HG02588 (cell line): ENCODE results near the gene ZNF490.
A peak's percentile ranks its signal among the peaks of the same experiment; 100 is the strongest.
"Not testable (repeated sequence)": the region's sequence is repeated elsewhere in the genome, so short reads cannot be mapped to it uniquely, and the experiment has no call there.

Experiments
- ATAC-seq: cut with Tn5 transposase; IDR thresholded peaks from one replicate; pipeline ENCODE4 v1.9.1; 2021; ENCODE audit warnings: mild to moderate bottlenecking, moderate library complexity; ENCODE audit not compliant: unreplicated experiment

The ZNF490 gene

DNA sequence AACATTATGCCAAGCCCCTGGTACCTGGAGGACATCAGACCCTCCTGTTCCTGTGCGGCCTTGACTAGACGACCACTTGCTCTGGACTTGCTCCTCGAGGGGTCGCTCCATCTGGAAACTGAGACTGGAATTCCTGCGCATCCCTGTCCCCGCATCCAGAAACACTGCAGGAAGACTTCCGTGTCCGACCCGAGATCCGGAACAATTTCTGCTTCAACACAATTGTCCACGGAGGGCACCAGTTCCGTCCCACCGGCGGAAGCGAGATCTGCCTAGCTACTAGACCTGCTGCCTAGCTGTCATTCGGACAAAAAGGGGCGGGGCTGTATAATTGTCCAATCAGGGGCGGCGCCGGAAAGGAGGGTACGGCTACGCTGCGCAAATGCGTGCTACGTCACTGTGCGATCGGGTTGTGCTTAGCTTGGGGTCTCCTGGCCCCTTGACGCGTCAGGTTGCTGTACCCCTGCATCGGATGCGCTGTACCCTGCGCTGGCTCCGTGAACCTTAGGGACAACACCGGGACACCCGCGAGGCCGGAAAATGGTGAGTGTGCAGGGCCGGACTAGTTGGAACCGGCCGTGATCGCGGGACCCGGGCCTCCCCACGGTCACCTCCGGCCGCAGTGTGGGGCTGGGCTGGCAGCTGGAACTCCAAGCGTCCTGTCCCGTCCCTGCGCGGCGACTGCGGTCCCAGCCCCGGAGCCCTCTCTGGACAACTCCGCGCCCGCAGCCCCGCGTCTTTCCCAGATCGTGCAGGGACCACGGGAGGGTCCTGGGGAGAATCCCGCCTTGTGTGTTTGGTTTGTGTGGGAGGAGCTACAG lies at the start of gene ZNF490, which contains the start of gene ZNF791:
Gene ZNF490, minus strand, starts transcription at position 274 of the 821 bp plus-strand sequence. Its CDS starts 133 bp downstream, at position 141.
Gene ZNF791, plus strand, starts transcription at position 381 of the 821 bp plus-strand sequence. Its CDS starts 160 bp downstream, at position 541.
- peak; percentile 80 for ATAC-seq

DNA sequence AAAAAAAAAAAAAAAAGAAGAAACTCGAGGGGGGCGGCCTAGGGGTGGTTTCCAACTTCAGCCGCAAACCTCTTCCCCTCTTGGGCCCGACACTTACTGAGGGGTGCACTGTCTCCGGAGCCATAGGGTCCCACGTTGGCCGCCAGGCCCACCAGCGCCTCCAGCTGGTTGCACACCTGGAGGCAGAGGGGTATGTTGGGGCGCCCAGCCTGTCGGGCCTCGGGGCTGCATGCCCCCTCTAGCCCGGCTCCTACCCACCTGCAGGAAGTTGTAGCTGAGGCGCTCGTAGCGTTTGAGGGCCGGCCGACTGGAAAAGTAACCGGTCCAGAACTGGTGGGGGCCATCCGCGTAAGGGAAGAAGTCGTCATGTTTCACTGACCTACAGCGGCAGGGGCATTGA lies 47.4 kb upstream of the ZNF490 start:
- no peak for ATAC-seq

DNA sequence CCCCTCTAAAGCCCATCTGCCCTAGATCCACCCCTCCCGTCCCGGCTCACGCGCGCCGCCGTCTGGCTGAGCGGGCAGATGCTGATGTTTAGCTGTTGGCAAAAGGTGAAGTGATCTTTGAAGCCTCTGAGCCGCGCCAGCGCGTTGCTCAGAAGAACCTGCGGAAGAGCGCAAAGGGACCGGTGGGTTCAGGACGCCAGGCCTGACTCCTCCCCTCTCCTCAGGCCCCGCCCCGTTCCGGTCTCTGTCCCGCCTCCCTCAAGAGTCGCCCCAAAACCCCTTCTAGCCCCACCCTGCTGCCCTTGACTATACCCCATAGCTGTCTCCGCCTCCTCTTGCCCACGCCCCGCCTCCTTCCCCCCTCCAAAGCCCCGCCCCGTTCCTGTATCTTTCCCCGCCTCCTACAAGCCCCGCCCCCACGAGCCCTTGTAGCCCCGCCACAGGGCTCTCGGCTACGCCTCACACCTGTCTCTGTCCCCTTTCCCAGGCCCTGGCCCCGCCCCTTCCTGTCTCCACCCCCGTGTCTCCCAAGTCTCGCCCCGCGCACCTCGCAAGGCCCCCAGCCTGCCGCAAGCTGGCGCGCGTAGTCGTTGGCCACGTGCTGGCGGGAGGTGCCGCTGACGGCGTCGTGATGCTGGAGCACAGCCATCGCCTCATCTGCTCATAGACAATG lies 46.4 kb upstream of the ZNF490 start:
- no peak for ATAC-seq

DNA sequence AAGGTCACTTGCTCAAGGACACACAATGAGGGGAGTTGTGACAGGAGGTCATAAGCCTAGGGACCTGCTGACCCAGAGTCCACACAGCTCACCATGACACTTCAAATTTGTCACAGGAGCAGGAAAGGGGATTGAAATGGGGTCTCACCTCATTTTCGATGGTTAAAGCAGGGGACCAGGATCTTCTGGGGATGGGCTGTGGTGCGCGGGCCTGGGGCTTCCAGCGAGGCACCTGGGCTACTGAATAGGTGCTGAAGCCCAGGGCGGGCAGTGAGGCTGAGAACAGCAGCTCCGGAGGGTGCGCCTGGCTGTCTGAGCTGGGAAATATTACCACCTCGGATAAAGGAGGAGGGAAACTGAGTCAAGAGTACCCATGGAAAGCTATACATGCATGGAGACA lies 44.9 kb upstream of the ZNF490 start:
- no peak for ATAC-seq

DNA sequence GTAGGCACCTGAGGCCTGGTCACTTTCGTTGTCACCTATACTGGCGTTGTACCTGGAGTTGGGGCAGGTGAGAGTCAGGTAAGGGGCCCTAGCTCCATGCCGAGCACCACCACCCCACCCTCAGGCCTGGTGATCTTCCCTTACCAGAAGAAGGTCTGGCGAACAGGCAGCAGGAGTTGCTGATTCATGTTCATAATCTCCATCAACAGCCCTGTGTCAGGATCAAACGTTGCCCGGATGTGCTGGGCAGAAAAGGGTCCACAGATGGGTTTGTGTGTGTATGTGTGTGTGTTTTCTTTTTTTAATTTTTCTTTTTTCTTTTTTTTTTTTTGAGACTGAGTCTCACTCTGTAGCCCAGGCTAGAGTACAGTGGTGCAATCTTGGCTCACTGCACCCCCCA lies 41.6 kb upstream of the ZNF490 start:
- ATAC-seq, result no peak

DNA sequence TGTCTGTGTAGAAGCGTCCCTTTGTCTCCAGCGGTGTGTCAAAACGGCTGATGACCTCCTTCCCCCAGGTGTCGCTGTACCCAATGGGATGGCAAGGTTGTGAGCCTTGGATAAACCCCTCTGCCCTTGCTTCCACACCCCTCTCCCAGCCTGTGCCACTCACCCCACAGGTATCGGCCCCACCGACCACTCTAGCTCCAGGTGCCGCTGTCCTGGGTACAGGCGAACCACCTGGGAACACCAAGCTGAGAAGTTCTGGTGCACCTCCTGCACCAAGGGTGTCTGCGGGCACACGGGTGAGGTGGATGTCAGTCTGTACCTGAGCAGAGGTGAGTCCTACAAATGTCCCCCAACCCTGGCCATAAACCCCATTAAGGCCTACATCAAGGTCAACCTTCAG lies 39.3 kb upstream of the ZNF490 start:
- ATAC-seq, result no peak

DNA sequence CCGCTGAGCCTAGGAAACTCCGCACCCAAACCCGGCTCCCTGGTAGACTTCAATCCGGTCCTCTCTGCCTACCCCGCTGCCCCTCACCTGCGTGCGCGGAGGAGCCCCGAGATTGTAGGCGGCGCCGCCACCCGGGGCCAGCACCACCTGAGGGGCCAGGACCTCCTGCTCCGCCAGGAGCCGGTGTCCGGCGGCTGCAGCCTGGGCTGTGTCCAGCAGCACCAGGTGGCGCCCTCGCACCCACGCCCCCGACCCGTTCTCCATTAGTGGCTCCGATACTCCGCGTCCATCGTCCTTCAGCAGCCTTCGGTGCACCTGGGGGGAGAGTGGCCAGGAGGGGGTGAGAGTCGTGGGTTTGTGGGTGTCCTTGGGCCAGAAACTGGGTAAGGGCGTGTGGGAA lies 37.5 kb upstream of the ZNF490 start:
- ATAC-seq, result no peak

DNA sequence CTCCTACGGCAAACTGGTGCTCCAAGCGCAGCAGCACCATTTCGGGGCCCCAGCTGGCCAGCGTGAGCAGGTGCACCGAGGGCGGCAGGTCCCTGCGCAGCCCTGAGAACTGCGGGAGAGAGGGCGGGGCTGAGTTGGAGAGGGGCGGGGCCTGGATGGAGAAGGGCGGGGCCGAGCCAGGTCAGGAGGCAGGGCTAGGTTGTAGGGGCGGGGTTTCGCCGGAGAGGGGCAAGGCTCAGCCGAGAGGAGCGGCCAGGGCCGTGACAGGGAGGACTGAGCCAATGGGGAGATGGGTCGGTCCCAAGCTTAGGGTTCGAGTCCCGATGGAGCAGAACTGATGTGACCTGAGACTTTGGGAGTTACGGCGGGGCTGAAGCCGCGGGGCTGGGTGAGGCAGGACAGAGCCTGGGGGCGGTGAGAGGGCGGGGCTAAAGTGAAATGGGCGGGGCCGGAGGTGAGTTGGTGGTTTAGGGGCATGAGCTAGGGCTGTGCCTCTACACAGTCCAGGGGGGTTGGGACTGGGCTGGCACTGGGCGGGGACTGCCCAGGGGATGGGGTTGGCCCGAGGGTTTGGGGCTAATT lies 37.0 kb upstream of the ZNF490 start:
- ATAC-seq, result no peak

DNA sequence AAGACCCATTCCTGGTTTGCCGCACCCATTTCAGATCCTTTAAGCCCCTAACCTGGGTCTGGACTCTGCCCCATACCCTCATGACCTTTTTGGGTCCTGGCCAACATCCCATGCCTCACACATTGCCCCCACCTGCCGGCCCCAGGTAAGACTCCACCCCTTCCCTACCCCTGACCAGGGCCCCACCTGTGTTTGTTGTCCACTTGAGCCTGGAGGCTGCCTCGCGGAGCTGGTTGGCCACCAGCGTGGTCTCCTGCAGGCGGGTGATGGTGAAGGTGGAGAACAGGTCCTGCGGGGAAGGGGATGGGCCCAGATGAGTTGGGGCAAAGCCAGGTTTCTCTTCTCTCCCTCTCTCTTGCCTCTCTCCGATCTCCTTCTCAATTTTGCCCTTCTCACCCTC lies 36.4 kb upstream of the ZNF490 start:
- ATAC-seq, result no peak

DNA sequence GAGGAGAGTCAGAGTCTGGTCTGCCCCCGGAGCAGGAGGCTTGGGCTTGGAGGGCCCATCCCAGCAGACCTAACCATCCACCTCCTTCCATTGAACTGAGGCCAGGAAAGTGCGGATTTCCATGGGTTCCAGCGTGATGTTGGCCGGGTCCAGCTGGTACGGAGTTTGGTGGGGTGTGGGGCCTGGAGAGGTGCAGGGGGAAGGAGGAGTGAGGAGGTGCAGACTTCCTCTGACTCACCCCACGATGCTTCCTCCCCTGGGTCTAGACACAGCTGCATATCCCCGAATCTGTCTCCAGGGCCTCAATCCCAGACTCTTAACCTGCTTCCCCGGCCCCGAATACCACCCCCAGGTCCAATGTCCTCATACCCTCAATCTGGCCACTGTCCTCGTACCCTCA lies 35.9 kb upstream of the ZNF490 start:
- ATAC-seq, result no peak

DNA sequence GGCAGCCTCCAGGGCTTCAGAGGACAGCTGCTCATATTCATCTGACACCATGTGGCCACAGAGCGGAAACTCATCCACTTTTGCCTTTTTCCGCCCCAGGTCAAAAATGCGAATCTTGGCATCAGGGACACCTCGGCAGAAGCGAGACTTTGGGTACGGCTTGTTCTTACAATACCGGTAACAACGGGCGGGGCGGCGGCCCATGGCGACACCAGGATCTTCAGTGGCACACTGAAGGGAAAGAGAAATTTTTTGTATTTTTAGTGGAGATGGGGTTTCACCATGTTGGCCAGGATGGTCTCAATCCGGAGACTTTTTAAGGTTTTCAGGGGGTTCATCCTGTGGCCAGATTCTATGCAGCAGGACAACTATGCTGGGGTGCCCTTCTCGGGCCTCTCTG lies 33.1 kb upstream of the ZNF490 start:
- ATAC-seq, result not testable (repeated sequence)

DNA sequence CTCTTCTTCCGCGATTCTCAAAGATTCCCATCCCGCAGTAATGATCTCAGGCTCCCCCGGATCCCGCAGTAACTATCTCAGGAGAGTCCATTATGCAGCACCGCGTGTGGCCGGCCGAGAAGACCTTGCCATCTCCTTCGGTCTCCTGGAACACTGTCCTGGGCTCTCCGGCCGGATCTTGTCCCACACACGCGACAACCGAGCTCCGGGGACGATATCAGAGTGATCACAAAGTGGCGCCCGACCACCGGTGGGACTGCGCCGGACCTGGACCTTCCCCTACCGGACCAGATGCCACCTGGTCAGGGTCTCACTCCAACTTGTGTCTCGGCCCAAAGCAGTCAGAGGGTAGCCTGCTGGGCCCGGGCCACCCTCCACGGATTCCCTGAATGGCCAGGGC lies 31.9 kb upstream of the ZNF490 start:
- no peak for ATAC-seq

DNA sequence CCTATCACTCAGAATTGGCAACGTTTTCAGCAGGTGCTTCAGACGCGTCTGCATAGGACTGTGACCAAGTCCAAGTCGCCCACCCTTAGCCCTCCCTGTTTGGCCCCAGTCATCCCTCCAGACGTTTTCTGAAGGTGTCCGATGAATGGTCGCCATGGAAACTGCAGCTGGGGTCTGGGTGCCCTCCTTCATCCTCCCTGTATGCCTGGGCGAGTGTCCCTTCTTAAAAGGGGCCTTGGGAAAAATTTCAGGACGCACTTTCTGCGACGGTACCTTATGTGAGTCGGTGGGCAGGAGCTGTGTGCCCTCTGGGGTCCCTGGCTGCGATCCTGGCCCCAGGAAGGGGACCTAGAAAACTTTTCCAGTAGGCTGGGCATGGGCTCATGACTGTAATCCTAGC lies 30.8 kb upstream of the ZNF490 start:
- no peak for ATAC-seq

DNA sequence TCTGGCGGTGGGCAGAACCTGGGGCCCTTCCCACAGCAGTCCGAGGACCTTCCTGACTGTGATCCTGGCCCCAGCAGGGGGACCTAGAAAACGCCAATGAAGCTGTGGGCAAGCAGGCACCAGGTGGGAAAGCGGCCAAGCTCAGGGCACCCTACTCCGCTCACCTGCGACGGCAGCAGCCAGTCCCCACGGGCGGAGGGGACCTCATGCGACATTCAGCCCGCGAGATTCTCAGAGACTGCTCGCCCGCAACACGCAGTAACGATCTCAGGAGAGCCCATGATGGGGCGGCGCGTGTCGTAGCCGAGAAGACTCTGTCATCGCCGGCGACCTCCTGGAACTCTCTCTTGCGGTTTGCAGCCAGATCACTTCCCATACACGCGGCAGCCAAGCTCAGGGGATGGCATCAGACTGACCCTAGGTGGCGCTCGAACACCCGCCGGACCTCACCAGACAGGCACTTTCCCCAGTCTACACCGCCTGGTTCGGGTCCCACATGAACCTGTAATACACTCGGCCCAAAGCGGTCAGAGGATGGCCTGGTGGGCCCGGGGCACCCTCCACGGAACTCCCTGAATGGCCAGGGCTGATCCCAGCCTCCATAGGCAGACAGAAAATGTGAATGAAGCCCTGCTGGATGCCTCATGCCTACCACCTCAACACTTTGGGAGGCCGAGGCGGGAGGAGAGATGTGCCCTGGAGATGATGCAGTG lies 29.4 kb upstream of the ZNF490 start:
- no peak for ATAC-seq

DNA sequence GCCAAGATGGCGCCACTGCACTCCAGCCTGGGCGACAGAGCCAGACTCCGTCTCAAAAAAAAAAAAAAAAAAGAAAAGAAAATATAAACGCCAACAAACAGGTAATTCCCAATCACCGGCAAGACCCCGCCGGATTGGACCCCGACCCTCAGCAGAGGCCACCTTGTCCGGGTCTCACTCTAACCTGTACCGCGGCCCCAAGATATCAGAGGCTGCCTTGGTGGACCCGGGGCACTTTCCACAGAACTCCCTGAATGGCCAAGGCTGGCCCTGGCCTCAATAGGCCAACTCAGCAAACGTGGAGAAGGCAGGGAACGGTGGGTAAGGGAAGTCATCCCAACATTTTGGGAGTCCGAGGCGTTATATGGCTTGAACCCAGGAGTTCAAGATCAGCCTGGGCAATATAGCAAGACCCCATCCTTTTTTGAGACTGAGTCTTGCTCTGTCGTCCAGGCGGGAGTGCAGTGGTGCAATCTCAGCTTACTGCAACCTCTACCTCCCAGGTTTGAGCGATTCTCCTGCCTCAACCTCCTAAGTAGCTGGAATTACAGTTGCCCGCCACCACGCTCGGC lies 28.1 kb upstream of the ZNF490 start:
- ATAC-seq, result no peak

DNA sequence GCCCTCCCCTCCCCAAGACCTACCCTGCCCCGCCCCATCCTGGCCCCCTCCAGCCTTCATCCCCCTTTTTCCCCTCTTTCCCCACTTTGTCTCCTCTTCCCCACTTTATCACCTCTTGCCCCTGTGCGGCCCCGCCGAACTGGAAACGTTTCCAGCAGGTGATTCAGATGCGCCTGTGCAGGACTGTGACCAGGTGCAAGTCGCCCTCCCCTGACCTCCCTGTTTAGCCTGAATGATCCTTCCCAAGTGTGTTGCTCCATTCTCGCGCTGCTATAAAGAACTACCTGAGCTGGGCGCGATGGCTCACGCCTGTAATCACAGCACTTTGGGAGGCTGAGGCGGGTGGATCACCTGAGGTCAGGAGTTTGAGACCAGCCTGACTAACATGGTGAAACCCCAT lies 26.0 kb upstream of the ZNF490 start:
- no peak for ATAC-seq

DNA sequence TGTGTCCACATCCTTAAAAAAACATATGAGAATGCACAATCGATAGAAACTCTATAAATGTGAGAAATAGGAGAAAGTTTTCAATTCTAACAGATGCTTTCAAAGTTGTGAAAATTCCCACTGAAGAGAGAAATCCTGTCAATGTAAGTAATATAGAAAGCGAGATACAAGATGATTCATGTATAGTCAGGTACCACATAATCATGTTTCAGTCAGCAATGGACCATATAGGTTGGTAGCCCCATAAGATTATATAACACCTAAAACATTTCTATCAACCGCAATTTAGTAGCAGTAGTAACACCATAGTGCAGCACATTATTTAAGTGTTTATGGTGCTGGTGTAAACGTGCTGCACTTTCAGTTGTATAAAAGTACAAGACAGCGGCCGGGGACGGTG lies 18.6 kb upstream of the ZNF490 start:
- no peak for ATAC-seq

DNA sequence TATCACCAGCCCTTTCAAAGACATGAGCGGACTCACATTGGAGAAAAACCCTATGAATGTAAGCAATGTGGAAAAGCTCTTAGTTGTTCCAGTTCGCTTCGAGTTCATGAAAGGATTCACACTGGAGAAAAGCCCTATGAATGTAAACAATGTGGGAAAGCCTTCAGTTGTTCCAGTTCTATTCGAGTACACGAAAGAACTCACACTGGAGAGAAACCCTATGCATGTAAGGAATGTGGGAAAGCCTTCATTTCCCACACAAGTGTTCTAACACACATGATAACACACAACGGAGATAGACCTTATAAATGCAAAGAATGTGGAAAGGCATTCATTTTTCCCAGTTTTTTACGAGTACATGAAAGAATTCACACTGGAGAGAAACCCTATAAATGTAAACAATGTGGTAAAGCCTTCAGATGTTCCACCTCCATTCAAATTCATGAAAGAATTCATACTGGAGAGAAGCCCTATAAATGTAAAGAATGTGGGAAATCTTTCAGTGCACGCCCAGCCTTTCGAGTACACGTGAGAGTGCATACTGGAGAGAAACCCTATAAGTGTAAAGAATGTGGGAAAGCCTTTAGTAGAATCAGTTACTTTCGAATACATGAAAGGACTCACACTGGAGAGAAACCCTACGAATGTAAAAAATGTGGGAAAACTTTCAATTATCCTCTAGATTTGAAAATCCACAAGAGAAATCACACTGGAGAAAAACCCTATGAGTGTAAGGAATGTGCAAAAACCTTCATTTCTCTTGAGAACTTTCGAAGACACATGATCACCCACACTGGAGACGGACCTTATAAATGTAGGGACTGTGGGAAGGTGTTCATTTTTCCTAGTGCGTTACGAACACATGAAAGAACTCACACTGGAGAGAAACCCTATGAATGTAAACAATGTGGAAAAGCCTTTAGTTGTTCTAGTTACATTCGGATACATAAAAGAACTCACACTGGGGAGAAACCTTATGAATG lies 17.7 kb upstream of the ZNF490 start:
- no peak for ATAC-seq

DNA sequence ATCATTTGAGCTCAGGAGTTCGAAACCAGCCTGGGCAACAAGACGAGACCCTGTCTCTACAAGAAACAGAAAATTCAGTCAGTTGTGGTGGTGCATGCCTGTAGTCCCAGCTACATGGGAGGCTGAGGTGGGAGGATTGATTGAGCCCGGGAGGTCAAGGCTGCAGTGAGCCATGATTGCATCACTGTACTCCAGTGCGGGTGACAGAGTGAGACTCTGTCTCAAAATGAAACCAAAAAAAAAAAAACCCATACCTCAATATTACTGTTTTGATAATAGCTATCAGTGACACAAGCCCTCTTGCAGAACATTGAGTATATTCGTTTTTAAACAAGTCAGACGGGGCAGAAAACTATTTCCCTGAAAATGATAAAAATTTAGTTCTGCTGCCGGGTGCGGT lies 16.3 kb upstream of the ZNF490 start:
- ATAC-seq, result no peak
